ENCODE data around the gene SNRPD2.
A peak's percentile ranks its signal among the peaks of the same experiment; 100 is the strongest.

The SNRPD2 gene

GRCh38 chr19:45717983-45718650 lies 26.4 kb upstream of the SNRPD2 start:
- TF ChIP-seq, protein P1, sequence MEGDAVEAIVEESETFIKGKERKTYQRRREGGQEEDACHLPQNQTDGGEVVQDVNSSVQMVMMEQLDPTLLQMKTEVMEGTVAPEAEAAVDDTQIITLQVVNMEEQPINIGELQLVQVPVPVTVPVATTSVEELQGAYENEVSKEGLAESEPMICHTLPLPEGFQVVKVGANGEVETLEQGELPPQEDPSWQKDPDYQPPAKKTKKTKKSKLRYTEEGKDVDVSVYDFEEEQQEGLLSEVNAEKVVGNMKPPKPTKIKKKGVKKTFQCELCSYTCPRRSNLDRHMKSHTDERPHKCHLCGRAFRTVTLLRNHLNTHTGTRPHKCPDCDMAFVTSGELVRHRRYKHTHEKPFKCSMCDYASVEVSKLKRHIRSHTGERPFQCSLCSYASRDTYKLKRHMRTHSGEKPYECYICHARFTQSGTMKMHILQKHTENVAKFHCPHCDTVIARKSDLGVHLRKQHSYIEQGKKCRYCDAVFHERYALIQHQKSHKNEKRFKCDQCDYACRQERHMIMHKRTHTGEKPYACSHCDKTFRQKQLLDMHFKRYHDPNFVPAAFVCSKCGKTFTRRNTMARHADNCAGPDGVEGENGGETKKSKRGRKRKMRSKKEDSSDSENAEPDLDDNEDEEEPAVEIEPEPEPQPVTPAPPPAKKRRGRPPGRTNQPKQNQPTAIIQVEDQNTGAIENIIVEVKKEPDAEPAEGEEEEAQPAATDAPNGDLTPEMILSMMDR (IDR thresholded peaks at IDR 0.05; ENCODE audit: extremely low read depth, missing control alignments): no peak
- no peak for DNase-seq (ENCODE audit: low spot score)

- TF ChIP-seq, protein P1 (IDR thresholded peaks at IDR 0.05; ENCODE audit: extremely low read depth, missing control alignments): peak; percentile 9
- DNase-seq (ENCODE audit: low spot score): peak; percentile 97
Observed at GRCh38 chr19:45717131-45717982, 25.6 kb upstream of the SNRPD2 start.

- TF ChIP-seq, protein P1 (IDR thresholded peaks at IDR 0.05; ENCODE audit: extremely low read depth, missing control alignments): no peak
- DNase-seq (ENCODE audit: low spot score): no peak
Observed at GRCh38 chr19:45716359-45717130, 24.8 kb upstream of the SNRPD2 start.

- TF ChIP-seq, protein P1 (IDR thresholded peaks at IDR 0.05; ENCODE audit: extremely low read depth, missing control alignments): no peak
- no peak for DNase-seq (ENCODE audit: low spot score)
Observed at GRCh38 chr19:45715139-45715538, 23.4 kb upstream of the SNRPD2 start.

- no peak for DNase-seq (ENCODE audit: low spot score)
Observed at GRCh38 chr19:45713141-45713540, 21.4 kb upstream of the SNRPD2 start.

DNA sequence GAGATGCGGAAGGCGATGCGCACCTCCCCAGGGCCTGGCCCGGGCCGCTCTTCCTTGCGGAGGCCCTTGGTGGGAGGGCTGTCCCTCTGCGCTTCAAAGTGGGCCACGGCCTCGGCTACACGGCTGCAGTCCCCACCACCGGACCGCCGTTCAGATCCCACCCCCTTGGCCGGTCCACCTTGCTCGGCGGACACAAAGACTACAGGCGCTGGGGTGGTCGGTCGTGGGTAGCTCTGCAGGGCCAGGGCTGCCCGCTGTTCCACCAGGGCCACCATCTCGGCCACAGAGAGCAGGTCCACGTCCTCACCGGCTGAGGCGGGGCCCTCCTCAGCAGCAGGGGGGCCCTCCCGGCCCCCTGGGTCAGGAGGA lies 20.9 kb upstream of the SNRPD2 start:
- TF ChIP-seq, protein P1 (IDR thresholded peaks at IDR 0.05; ENCODE audit: extremely low read depth, missing control alignments): no peak
- no peak for DNase-seq (ENCODE audit: low spot score)

More at GRCh38 chr19:45713141-45713540, 21.4 kb upstream of the SNRPD2 start:
- TF ChIP-seq, protein P1 (IDR thresholded peaks at IDR 0.05; ENCODE audit: extremely low read depth, missing control alignments): no peak
